Duodenal mucosa (tissue), 2 donors: Measurements from ENCODE around the gene LLPH.

Experiments
- H3K27ac ChIP-seq: one replicate; pipeline ENCODE4 v1.7.0; 2013; ENCODE audit warnings: low read depth, low read length
- H3K27me3 ChIP-seq, 2 donors: one replicate each; pipeline ENCODE4 v1.7.0; 2013; ENCODE audit warnings: low read length in 2 of 2, control low read depth in 1 of 2; ENCODE audit not compliant: insufficient read depth in 2 of 2, control insufficient read depth in 1 of 2
- H3K36me3 ChIP-seq, 2 donors: one replicate each; pipeline ENCODE4 v1.7.0; 2013; ENCODE audit warnings: low read length in 2 of 2, control low read depth in 1 of 2; ENCODE audit not compliant: insufficient read depth in 2 of 2, control insufficient read depth in 1 of 2
- H3K4me1 ChIP-seq, 2 donors: one replicate each; pipeline ENCODE4 v1.7.0; 2013; ENCODE audit warnings: low read length in 2 of 2, control low read depth in 1 of 2; ENCODE audit not compliant: insufficient read depth in 2 of 2, control insufficient read depth in 1 of 2
- H3K4me3 ChIP-seq, 2 donors: one replicate each; pipeline ENCODE4 v1.7.0; 2013; ENCODE audit warnings: low read length in 2 of 2, low read depth in 1 of 2
- H3K9ac ChIP-seq, 2 donors: one replicate each; pipeline ENCODE4 v1.7.0; 2013; ENCODE audit warnings: low read length in 2 of 2, low read depth in 1 of 2
- H3K9me3 ChIP-seq, 2 donors: one replicate each; pipeline ENCODE4 v1.7.0; 2013; ENCODE audit warnings: low read length in 2 of 2, control low read depth in 1 of 2; ENCODE audit not compliant: control insufficient read depth in 1 of 2

The LLPH gene

GRCh38 chr12:66164349-66164821 is 33.8 kb upstream of the LLPH start:
- H3K36me3 ChIP-seq = peaks cover 8 to 14% of the 10 kb centered on the region in 2 donors
- no peak overlapping the region for H3K9ac ChIP-seq
- H3K4me1 ChIP-seq = peaks cover 6% of the 10 kb centered on the region in 2 donors
- H3K27me3 ChIP-seq = no peaks in the 10 kb centered on the region
- no peak overlapping the region for H3K27ac ChIP-seq
- no peak overlapping the region for H3K4me3 ChIP-seq
- peaks cover 3 to 8% of the 10 kb centered on the region in 2 donors for H3K9me3 ChIP-seq

DNA sequence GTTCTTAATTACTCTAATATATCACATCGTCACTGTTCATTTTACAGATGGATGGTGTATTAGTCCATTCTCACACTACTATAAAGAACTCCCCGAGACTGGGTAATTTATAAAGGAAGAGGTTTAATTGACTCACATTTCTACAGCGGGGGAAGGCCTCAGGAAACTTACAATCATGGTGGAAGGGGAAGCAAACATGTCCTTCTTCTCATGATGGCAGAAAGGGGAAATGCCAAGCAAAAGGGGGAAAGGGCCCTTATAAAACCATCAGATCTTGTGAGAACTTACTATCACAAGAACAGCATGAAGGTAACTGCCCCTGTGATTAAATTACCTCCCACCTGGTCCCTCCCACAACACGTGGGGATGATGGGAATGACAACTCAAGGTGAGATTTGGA is 32.7 kb upstream of the LLPH start:
- Histone ChIP-seq H3K4me3 (no peak overlapping the region), H3K27ac (no peak overlapping the region), H3K9me3 (peaks cover 7 to 8% of the 10 kb centered on the region in 2 donors), H3K27me3 (no peaks in the 10 kb centered on the region), H3K9ac (no peak overlapping the region), H3K36me3 (peaks cover 11 to 20% of the 10 kb centered on the region in 2 donors), H3K4me1 (peaks cover 1 to 3% of the 10 kb centered on the region in 2 donors)

- H3K9ac ChIP-seq = no peak overlapping the region
These were observed 32.2 kb upstream of the LLPH start for GRCh38 chr12:66162701-66163100.

DNA sequence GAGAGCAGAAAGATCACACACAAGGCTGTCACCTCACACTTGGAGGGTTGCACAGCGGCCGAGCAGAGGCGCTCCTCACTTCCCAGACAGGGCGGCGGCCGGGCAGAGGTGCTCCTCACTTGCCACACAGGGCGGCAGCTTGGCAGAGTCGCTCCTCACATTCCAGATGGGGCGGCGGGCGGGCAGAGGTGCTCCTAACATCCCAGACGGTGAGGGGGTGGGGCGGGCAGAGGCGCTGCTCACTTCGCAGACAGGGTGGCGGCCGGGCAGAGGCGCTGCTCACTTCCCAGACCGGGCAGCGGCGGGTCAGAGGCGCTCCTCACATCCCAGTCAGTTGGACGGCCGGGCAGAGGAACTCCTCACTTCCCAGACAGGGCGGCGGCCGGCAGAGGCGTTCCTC is 30.2 kb upstream of the LLPH start:
- Histone ChIP-seq H3K27ac (no peak overlapping the region), H3K36me3 (peaks cover 11 to 14% of the 10 kb centered on the region in 2 donors), H3K9ac (no peak overlapping the region), H3K4me3 (no peak overlapping the region), H3K9me3 (peaks cover 7 to 8% of the 10 kb centered on the region in 2 donors), H3K4me1 (no peaks in the 10 kb centered on the region), H3K27me3 (no peaks in the 10 kb centered on the region)

More at GRCh38 chr12:66162701-66163100, 32.2 kb upstream of the LLPH start:
- Histone ChIP-seq H3K4me3 (no peak overlapping the region), H3K27me3 (no peaks in the 10 kb centered on the region), H3K36me3 (peaks cover 11 to 20% of the 10 kb centered on the region in 2 donors), H3K4me1 (no peaks in the 10 kb centered on the region), H3K27ac (no peak overlapping the region), H3K9me3 (peaks cover 7 to 8% of the 10 kb centered on the region in 2 donors)

DNA sequence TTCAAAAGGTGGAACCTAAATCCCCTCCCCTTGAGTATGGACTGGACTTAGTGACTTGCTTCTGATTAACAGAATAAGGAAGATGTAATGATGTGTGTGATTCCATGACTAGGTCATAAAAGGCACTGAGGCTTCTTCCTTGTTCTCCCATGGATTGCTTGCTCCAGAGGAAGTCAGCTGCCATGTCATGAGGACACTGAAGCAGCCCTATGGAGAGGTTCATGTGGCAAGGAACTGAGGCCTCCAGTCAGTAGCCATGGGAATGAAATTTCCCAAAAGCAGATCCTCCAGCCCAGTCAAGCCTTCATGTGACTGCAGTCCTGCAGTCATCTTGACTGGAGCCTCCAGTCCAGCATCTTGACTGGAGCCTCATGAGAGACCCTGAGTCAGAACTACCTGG is 28.6 kb upstream of the LLPH start:
- Histone ChIP-seq H3K27ac (no peak overlapping the region), H3K4me1 (no peaks in the 10 kb centered on the region), H3K9me3 (peaks cover 0 to 7% of the 10 kb centered on the region in 2 donors)

GRCh38 chr12:66156654-66157053 is 26.1 kb upstream of the LLPH start:
- no peak overlapping the region for H3K4me3 ChIP-seq
- no peak overlapping the region for H3K9ac ChIP-seq
- peaks cover 12 to 14% of the 10 kb centered on the region in 2 donors for H3K36me3 ChIP-seq
- H3K27me3 ChIP-seq = no peaks in the 10 kb centered on the region
- H3K9me3 ChIP-seq = peaks cover 0 to 7% of the 10 kb centered on the region in 2 donors
- no peak overlapping the region for H3K27ac ChIP-seq
- H3K4me1 ChIP-seq = no peaks in the 10 kb centered on the region

More for the DNA sequence above, 28.6 kb upstream of the LLPH start:
- H3K4me3 ChIP-seq = no peak overlapping the region
- H3K36me3 ChIP-seq = peaks cover 11 to 14% of the 10 kb centered on the region in 2 donors
- H3K27me3 ChIP-seq = no peaks in the 10 kb centered on the region
- H3K9ac ChIP-seq = no peak overlapping the region

- Histone ChIP-seq H3K4me1 (no peaks in the 10 kb centered on the region), H3K36me3 (peaks cover 11 to 16% of the 10 kb centered on the region in 2 donors), H3K9ac (no peak overlapping the region), H3K27ac (no peak overlapping the region), H3K9me3 (peaks cover 0 to 7% of the 10 kb centered on the region in 2 donors), H3K4me3 (no peak overlapping the region), H3K27me3 (no peaks in the 10 kb centered on the region)
These were observed 24.2 kb upstream of the LLPH start for GRCh38 chr12:66154776-66155175.

- no peak overlapping the region for H3K4me3 ChIP-seq
- H3K9me3 ChIP-seq = no peaks in the 10 kb centered on the region
- peaks cover 4 to 11% of the 10 kb centered on the region in 2 donors for H3K36me3 ChIP-seq
- no peaks in the 10 kb centered on the region for H3K4me1 ChIP-seq
- no peaks in the 10 kb centered on the region for H3K27me3 ChIP-seq
- H3K9ac ChIP-seq = no peak overlapping the region
- H3K27ac ChIP-seq = no peak overlapping the region
These were observed 22.2 kb upstream of the LLPH start for GRCh38 chr12:66152732-66153131.

DNA sequence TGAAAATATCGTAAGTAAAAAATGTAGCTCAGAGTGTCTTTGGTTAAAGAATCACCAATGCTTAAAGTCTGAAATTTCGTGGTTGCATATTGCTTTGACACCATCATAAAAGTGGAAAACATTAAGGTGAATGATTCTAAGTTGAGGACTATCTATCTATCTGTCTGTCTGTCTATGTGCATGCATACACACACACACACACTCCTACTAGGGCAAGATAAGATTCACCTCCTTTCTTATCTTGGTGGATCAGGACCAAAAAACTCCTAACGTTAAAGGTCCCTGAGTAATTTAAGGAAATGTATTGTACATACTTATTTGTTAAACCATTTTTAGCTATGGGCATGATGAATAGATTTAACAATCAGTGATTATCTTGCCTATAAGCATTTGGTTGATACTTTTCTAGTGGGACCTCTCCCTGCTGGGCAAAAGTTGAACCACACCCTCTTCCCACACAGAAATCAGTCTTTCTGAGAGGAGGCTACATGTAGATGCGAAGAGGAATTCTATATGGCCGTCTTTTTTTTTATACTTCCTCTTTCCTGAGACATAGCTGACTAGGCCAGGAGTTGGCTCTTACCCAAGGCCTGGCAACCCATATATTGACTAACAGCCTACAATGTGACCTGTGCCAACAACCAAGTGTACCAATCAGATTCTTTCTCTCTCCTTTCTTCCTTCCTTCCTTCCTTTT is 19.3 kb upstream of the LLPH start:
- H3K9ac ChIP-seq = no peak overlapping the region
- no peak overlapping the region for H3K27ac ChIP-seq
- H3K9me3 ChIP-seq = no peaks in the 10 kb centered on the region
- no peaks in the 10 kb centered on the region for H3K27me3 ChIP-seq
- peaks cover 4 to 21% of the 10 kb centered on the region in 2 donors for H3K36me3 ChIP-seq
- H3K4me3 ChIP-seq = no peak overlapping the region
- no peaks in the 10 kb centered on the region for H3K4me1 ChIP-seq

GRCh38 chr12:66144791-66145754 is 14.5 kb upstream of the LLPH start:
- H3K9me3 ChIP-seq = peaks cover 4 to 21% of the 10 kb centered on the region in 2 donors
- H3K27me3 ChIP-seq = no peaks in the 10 kb centered on the region
- H3K36me3 ChIP-seq = peaks cover 25 to 44% of the 10 kb centered on the region in 2 donors
- no peak overlapping the region for H3K27ac ChIP-seq
- no peak overlapping the region for H3K4me3 ChIP-seq
- no peaks in the 10 kb centered on the region for H3K4me1 ChIP-seq
- no peak overlapping the region for H3K9ac ChIP-seq
